Measurements from ENCODE around the gene ZNF184. TPM values are rescaled to one million over a fixed set of nuclear protein-coding genes. Genes with fewer than 3 reads are reported as not detected.

The ZNF184 gene
- total RNA-seq, 1 experiment from 2014 or later = 7.1 TPM

DNA sequence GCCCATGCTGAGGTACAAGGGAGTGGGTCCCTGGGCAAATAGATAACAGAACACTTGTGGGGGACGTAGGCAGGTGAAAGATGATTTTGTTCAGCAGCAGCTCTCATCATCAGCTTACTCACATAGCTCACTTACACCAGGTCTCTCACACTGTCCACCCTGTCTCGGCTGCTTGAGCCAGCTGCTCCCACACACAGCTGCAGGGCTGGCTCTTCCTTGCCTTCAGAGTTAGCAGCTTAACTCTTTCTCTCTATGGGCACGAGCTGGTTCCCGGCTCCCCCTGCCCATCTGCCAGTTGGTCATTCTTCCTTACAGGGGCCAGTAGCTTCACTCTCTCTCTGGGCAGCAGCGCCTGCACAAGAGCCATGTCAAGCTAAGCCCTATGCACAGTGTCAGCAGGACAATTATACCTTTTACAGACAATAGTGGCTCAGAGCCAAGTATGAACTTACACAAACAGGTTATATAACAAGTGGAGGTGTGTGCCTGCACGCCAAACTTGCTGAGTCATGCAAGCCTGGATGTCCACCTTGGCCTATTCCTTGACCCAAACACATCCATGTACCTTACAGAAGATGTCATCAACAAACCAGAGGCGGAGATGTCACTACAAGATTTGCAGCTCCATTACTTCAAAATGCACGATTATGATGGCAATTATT, 65.6 kb downstream of the ZNF184 start (continued):
- no peak for TF ChIP-seq SMAD3 (CRISPR knock-in tag; IDR thresholded peaks at IDR 0.05; ENCODE audit: borderline replicate concordance)
- TF ChIP-seq ZNF121 (CRISPR knock-in tag; IDR thresholded peaks at IDR 0.05) = no peak
- TF ChIP-seq, protein P1, sequence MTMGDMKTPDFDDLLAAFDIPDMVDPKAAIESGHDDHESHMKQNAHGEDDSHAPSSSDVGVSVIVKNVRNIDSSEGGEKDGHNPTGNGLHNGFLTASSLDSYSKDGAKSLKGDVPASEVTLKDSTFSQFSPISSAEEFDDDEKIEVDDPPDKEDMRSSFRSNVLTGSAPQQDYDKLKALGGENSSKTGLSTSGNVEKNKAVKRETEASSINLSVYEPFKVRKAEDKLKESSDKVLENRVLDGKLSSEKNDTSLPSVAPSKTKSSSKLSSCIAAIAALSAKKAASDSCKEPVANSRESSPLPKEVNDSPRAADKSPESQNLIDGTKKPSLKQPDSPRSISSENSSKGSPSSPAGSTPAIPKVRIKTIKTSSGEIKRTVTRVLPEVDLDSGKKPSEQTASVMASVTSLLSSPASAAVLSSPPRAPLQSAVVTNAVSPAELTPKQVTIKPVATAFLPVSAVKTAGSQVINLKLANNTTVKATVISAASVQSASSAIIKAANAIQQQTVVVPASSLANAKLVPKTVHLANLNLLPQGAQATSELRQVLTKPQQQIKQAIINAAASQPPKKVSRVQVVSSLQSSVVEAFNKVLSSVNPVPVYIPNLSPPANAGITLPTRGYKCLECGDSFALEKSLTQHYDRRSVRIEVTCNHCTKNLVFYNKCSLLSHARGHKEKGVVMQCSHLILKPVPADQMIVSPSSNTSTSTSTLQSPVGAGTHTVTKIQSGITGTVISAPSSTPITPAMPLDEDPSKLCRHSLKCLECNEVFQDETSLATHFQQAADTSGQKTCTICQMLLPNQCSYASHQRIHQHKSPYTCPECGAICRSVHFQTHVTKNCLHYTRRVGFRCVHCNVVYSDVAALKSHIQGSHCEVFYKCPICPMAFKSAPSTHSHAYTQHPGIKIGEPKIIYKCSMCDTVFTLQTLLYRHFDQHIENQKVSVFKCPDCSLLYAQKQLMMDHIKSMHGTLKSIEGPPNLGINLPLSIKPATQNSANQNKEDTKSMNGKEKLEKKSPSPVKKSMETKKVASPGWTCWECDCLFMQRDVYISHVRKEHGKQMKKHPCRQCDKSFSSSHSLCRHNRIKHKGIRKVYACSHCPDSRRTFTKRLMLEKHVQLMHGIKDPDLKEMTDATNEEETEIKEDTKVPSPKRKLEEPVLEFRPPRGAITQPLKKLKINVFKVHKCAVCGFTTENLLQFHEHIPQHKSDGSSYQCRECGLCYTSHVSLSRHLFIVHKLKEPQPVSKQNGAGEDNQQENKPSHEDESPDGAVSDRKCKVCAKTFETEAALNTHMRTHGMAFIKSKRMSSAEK (CRISPR knock-in tag; IDR thresholded peaks at IDR 0.05; ENCODE audit: borderline replicate concordance) = no peak

DNA sequence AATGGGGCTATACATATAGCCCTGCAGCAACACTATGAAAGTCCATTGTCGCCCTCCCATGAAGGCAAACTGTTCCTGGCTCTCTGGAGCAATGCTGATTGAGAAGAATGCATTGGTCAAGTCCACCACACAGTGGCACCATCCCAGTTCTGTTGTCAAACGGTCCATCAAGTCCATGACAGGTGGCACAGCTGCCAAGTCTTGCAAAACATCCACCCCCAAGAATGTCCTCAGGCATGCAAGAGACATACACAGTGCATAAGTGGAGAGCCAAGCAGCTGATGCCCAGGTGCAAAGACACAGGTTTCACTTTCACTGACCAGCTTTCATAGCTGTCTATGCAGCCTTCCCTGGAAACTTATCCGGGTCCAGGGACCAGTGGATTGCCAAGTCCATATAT, 66.8 kb downstream of the ZNF184 start:
- Mint-ChIP-seq H3K4me3 (no peak overlapping the region), H3K4me1 (no peaks in the 10 kb centered on the region), H3K27ac (no peak overlapping the region), H3K27me3 (ENCODE audit: low read depth) (no peaks in the 10 kb centered on the region), H3K36me3 (peaks cover 24% of the 10 kb centered on the region), H3K9me3 (peaks cover 27% of the 10 kb centered on the region)
- no peak for DNase-seq (ENCODE audit: low spot score)
- no peak for ATAC-seq
- TF ChIP-seq GRHL2 (CRISPR knock-in tag; IDR thresholded peaks at IDR 0.05; ENCODE audit: insufficient replicate concordance, severe bottlenecking) (no peak), OVOL2 (CRISPR knock-in tag; IDR thresholded peaks at IDR 0.05; ENCODE audit: borderline replicate concordance) (no peak), SP1 (CRISPR knock-in tag; conservative IDR thresholded peaks at IDR 0.05) (no peak), CREM (CRISPR knock-in tag; IDR thresholded peaks at IDR 0.05) (no peak), ETV6 (CRISPR knock-in tag; IDR thresholded peaks at IDR 0.05) (no peak), CBFB (CRISPR knock-in tag; IDR thresholded peaks at IDR 0.05; ENCODE audit: low read depth) (no peak), GTF2I (CRISPR knock-in tag; conservative IDR thresholded peaks at IDR 0.05) (no peak), ZNF416 (CRISPR knock-in tag; IDR thresholded peaks at IDR 0.05) (no peak), GABPB1 (CRISPR knock-in tag; IDR thresholded peaks at IDR 0.05) (no peak), ZNF219 (CRISPR knock-in tag; IDR thresholded peaks at IDR 0.05; ENCODE audit: borderline replicate concordance) (no peak), SMAD3 (CRISPR knock-in tag; IDR thresholded peaks at IDR 0.05; ENCODE audit: borderline replicate concordance) (no peak), NR3C1 (CRISPR knock-in tag; conservative IDR thresholded peaks at IDR 0.05; ENCODE audit: low read depth) (no peak), ELF4 (CRISPR knock-in tag; IDR thresholded peaks at IDR 0.05; ENCODE audit: low read depth) (no peak), EMX1 (CRISPR knock-in tag; IDR thresholded peaks at IDR 0.05) (no peak), FOXJ3 (CRISPR knock-in tag; IDR thresholded peaks at IDR 0.05; ENCODE audit: borderline replicate concordance) (no peak)
- TF ChIP-seq, protein P2, sequence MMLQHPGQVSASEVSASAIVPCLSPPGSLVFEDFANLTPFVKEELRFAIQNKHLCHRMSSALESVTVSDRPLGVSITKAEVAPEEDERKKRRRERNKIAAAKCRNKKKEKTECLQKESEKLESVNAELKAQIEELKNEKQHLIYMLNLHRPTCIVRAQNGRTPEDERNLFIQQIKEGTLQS (CRISPR knock-in tag; conservative IDR thresholded peaks at IDR 0.05) = no peak
- TF ChIP-seq, protein P3, sequence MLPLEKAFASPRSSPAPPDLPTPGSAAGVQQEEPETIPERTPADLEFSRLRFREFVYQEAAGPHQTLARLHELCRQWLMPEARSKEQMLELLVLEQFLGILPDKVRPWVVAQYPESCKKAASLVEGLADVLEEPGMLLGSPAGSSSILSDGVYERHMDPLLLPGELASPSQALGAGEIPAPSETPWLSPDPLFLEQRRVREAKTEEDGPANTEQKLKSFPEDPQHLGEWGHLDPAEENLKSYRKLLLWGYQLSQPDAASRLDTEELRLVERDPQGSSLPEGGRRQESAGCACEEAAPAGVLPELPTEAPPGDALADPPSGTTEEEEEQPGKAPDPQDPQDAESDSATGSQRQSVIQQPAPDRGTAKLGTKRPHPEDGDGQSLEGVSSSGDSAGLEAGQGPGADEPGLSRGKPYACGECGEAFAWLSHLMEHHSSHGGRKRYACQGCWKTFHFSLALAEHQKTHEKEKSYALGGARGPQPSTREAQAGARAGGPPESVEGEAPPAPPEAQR (CRISPR knock-in tag; IDR thresholded peaks at IDR 0.05) = no peak
- TF ChIP-seq, protein P4, sequence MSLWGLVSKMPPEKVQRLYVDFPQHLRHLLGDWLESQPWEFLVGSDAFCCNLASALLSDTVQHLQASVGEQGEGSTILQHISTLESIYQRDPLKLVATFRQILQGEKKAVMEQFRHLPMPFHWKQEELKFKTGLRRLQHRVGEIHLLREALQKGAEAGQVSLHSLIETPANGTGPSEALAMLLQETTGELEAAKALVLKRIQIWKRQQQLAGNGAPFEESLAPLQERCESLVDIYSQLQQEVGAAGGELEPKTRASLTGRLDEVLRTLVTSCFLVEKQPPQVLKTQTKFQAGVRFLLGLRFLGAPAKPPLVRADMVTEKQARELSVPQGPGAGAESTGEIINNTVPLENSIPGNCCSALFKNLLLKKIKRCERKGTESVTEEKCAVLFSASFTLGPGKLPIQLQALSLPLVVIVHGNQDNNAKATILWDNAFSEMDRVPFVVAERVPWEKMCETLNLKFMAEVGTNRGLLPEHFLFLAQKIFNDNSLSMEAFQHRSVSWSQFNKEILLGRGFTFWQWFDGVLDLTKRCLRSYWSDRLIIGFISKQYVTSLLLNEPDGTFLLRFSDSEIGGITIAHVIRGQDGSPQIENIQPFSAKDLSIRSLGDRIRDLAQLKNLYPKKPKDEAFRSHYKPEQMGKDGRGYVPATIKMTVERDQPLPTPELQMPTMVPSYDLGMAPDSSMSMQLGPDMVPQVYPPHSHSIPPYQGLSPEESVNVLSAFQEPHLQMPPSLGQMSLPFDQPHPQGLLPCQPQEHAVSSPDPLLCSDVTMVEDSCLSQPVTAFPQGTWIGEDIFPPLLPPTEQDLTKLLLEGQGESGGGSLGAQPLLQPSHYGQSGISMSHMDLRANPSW (CRISPR knock-in tag; conservative IDR thresholded peaks at IDR 0.05; ENCODE audit: low read depth) = no peak
- TF ChIP-seq, protein P5, sequence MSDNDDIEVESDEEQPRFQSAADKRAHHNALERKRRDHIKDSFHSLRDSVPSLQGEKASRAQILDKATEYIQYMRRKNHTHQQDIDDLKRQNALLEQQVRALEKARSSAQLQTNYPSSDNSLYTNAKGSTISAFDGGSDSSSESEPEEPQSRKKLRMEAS (CRISPR knock-in tag; IDR thresholded peaks at IDR 0.05) = no peak
- TF ChIP-seq, protein P6, sequence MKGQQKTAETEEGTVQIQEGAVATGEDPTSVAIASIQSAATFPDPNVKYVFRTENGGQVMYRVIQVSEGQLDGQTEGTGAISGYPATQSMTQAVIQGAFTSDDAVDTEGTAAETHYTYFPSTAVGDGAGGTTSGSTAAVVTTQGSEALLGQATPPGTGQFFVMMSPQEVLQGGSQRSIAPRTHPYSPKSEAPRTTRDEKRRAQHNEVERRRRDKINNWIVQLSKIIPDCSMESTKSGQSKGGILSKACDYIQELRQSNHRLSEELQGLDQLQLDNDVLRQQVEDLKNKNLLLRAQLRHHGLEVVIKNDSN (CRISPR knock-in tag; IDR thresholded peaks at IDR 0.05) = no peak
- CTCF ChIA-PET = no interaction called here
- POLR2A ChIA-PET = no interaction called here
